GM18498 (cell line): ENCODE measurements around the gene ITPR1.

Experiments
- ATAC-seq: cut with Tn5 transposase; IDR thresholded peaks from one replicate; pipeline ENCODE4 v1.9.1; 2021; ENCODE audit warnings: mild to moderate bottlenecking, moderate library complexity; ENCODE audit not compliant: unreplicated experiment

Gene ITPR1

GRCh38 chr3:4838621-4839022, 345.5 kb downstream of the ITPR1 start:
- ATAC-seq: peak; percentile 75

- ATAC-seq: no peak
Measured at GRCh38 chr3:4839278-4839677, 346.1 kb downstream of the ITPR1 start.

GRCh38 chr3:4841225-4841624, 348.1 kb downstream of the ITPR1 start:
- ATAC-seq: no peak

- ATAC-seq: no peak
Measured at GRCh38 chr3:4841776-4842440, 348.8 kb downstream of the ITPR1 start.

- ATAC-seq: no peak
Measured at GRCh38 chr3:4843619-4844018, 350.5 kb downstream of the ITPR1 start.

- peak; percentile 81 for ATAC-seq
Measured at GRCh38 chr3:4845882-4846281, 352.7 kb downstream of the ITPR1 start.

- no peak for ATAC-seq
Measured at GRCh38 chr3:4846543-4846942, 353.4 kb downstream of the ITPR1 start.

GRCh38 chr3:4848176-4848825, 355.2 kb downstream of the ITPR1 start:
- no peak for ATAC-seq

- ATAC-seq: no peak
Measured at GRCh38 chr3:4849136-4849535, 356.0 kb downstream of the ITPR1 start.

- no peak for ATAC-seq
Measured at GRCh38 chr3:4849739-4850138, 356.6 kb downstream of the ITPR1 start.

- ATAC-seq: peak; percentile 52
Measured at GRCh38 chr3:4850211-4850927, 357.2 kb downstream of the ITPR1 start.

- ATAC-seq: peak; percentile 56
Measured at GRCh38 chr3:4850928-4851265, 357.7 kb downstream of the ITPR1 start.

- no peak for ATAC-seq
Measured at GRCh38 chr3:4852780-4853748, 359.9 kb downstream of the ITPR1 start.

- no peak for ATAC-seq
Measured at GRCh38 chr3:4853749-4854140, 360.6 kb downstream of the ITPR1 start.

GRCh38 chr3:4855676-4856075, 362.5 kb downstream of the ITPR1 start:
- ATAC-seq: no peak

GRCh38 chr3:4856136-4856535, 363.0 kb downstream of the ITPR1 start:
- no peak for ATAC-seq

GRCh38 chr3:4856564-4856963, 363.4 kb downstream of the ITPR1 start:
- no peak for ATAC-seq

GRCh38 chr3:4856986-4857385, 363.8 kb downstream of the ITPR1 start:
- ATAC-seq: no peak

- ATAC-seq: no peak
Measured at GRCh38 chr3:4859788-4860187, 366.6 kb downstream of the ITPR1 start.

GRCh38 chr3:4862973-4863372, 369.8 kb downstream of the ITPR1 start:
- ATAC-seq: no peak

GRCh38 chr3:4864503-4864902, 371.4 kb downstream of the ITPR1 start:
- no peak for ATAC-seq
